Muscle layer of colon (tissue), 2 donors: ENCODE measurements around the gene STX18.
"Not testable (repeated sequence)": the region's sequence is repeated elsewhere in the genome, so short reads cannot be mapped to it uniquely, and the experiment has no call there.

ENCODE experiments used
- H3K27ac ChIP-seq: one replicate; pipeline ENCODE4 v1.7.0; 2013; ENCODE audit warnings: low read depth, mild to moderate bottlenecking, low read length, moderate library complexity
- H3K27me3 ChIP-seq, 2 donors: one replicate each; pipeline ENCODE4 v1.7.0; 2013; ENCODE audit warnings: low read length in 2 of 2, mild to moderate bottlenecking in 2 of 2; ENCODE audit not compliant: insufficient read depth in 2 of 2, control insufficient read depth in 1 of 2
- H3K36me3 ChIP-seq: one replicate; pipeline ENCODE4 v1.7.0; 2013; ENCODE audit warnings: mild to moderate bottlenecking, low read length; ENCODE audit not compliant: insufficient read depth
- H3K4me1 ChIP-seq: one replicate; pipeline ENCODE4 v1.7.0; 2013; ENCODE audit warnings: mild to moderate bottlenecking, low read length; ENCODE audit not compliant: insufficient read depth
- H3K4me3 ChIP-seq, 2 donors: one replicate each; pipeline ENCODE4 v1.7.0; 2013; ENCODE audit warnings: low read length in 2 of 2, low read depth in 1 of 2, mild to moderate bottlenecking in 1 of 2, moderate library complexity in 1 of 2
- H3K9ac ChIP-seq: one replicate; pipeline ENCODE4 v1.7.0; 2013; ENCODE audit warnings: low read length
- H3K9me3 ChIP-seq: one replicate; pipeline ENCODE4 v1.7.0; 2013; ENCODE audit warnings: mild to moderate bottlenecking, low read length
- donor health status: abdominal sarcoma.
- donor health status: Adenocarcinoma of cecum.

Gene STX18

DNA sequence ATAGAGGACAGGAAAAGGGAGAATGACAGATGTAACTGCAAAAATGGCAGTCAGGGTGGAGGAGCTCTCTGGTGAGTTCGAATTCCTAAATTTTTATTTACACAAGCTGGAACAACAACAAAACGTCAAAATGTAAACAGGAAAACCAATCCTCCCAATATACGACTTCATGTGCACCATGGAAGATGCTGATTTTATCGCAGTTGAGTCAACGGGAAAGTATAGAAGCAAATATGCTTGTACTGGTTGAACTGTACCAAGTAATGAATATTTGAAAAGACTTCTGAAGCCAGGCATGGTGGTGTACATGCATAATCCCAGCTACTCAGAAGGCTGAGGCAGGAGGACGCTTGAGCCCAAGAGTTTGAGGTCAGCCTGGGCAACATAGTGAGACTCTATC is 15.4 kb downstream of the STX18 start:
- H3K4me3 ChIP-seq: no peak overlapping the region
- peaks cover 5% of the 10 kb centered on the region for H3K36me3 ChIP-seq
- H3K27ac ChIP-seq: no peak overlapping the region

DNA sequence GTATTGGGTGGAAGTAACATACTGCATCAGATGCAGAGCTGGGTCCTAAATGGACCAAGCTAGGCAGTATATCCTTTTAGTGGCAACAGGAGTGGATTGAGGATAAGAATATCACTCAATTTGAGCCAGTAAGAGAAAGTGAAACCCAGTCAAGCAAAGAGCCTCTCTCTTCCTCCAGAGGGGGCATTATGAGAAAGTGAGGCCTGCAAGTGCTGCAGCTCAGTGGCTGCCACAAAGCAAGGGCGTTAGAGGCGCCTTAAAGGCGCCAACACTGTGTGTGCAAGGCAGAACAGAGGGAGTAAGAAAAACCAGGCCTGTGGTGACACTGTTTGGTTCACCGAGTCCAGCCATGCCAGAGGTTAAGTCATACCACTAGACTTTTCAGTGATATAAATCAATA is 17.5 kb downstream of the STX18 start:
- Histone ChIP-seq H3K27ac (no peak overlapping the region), H3K4me3 (no peak overlapping the region), H3K27me3 (no peaks in the 10 kb centered on the region), H3K9ac (no peak overlapping the region), H3K36me3 (peaks cover 5% of the 10 kb centered on the region), H3K9me3 (no peaks in the 10 kb centered on the region), H3K4me1 (peaks cover 11% of the 10 kb centered on the region)

More for the DNA sequence above, 15.4 kb downstream of the STX18 start:
- Histone ChIP-seq H3K4me1 (peaks cover under 1% of the 10 kb centered on the region), H3K9me3 (no peaks in the 10 kb centered on the region), H3K27me3 (no peaks in the 10 kb centered on the region), H3K9ac (no peak overlapping the region)

DNA sequence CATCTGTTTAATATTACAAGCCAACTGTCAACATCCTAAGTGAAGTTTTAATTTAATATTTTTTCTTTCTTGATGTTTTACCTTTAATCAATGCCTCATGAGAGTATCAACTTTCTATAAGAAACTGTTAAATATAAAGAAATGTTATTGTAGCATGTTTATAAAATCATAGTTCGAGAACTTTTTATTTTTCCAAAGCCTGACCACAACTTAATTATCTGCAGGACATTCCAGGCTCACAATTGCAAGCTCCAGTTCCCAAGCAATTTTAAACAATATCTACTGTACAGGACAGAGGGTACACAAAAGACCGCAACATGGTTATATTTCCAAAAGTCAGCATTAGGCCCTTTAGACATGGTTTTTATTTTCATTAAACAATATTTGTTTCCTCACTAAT is 20.1 kb downstream of the STX18 start:
- Histone ChIP-seq H3K9ac (no peak overlapping the region), H3K4me3 (no peak overlapping the region), H3K36me3 (peaks cover 5% of the 10 kb centered on the region), H3K4me1 (peaks cover 11% of the 10 kb centered on the region), H3K27ac (no peak overlapping the region), H3K9me3 (no peaks in the 10 kb centered on the region), H3K27me3 (no peaks in the 10 kb centered on the region)

DNA sequence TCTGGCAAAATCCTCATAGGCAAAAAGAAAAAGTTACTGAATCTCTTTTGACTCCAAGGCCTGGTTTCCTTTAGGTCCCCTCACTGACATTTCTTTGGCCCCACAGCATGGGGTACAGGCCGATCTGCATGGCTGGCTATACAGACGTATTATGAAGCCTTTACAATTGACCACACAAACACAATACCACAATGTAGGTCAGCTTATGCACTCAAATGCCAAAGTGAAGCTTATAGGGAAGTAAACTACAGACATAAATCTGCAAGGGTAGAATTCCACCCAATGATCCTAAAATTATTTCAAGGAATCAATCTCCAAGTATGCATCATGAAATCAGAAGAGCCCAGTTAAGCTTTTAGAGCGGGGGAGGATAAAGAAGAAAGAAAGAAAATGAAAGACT is 20.7 kb downstream of the STX18 start:
- no peaks in the 10 kb centered on the region for H3K27me3 ChIP-seq
- H3K4me1 ChIP-seq: peaks cover 11% of the 10 kb centered on the region
- no peak overlapping the region for H3K4me3 ChIP-seq
- H3K9ac ChIP-seq: no peak overlapping the region
- no peak overlapping the region for H3K27ac ChIP-seq
- H3K36me3 ChIP-seq: peaks cover 4% of the 10 kb centered on the region
- no peaks in the 10 kb centered on the region for H3K9me3 ChIP-seq

DNA sequence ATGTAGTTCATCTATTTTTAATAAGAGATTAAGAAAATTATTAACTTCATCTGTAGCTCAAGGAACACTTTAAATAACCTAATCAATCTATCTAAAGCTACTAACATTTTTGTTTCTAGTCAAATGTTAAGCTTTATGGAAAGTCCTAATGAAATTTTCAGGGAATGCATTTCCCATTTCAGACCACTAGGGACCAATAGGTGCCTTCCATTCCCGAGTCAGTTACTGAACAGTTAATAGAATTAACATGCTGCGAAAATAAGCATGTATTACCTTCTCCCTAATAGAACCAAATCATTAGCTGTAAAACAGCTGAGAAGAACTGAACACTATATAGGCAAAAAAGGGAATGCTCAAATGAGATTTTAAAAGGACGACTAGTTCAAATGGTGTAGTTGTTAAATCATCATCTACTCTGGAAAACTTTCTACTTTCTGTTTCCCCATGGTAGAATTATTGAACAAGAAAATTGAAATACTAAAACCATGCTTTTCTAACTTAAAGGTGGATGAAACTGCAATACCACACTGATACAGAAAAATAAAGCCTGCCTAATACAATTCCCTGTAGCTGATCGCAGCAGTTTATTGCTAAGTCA is 22.5 kb downstream of the STX18 start:
- Histone ChIP-seq H3K36me3 (no peaks in the 10 kb centered on the region), H3K9ac (no peak overlapping the region), H3K27me3 (no peaks in the 10 kb centered on the region), H3K4me3 (no peak overlapping the region), H3K27ac (no peak overlapping the region), H3K4me1 (peaks cover 16% of the 10 kb centered on the region), H3K9me3 (no peaks in the 10 kb centered on the region)

DNA sequence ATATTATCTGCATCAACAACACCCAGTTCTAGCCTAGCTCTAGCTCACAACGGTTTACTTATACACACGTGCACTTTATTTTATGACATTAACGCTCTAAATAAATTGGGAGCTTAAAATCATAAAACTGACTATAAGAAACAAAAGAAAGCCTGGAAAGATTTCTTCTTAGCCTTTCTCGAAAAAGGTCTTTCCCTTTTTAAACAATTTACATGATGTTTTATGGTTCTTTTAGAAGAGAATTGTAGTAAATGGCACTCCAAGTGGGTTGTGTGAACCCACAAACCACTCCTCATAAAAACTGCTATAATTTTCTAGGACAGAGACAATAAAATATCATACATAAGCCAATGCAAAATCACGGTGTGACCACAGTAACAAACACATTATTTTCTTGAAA is 23.1 kb downstream of the STX18 start:
- Histone ChIP-seq H3K9me3 (no peaks in the 10 kb centered on the region), H3K36me3 (no peaks in the 10 kb centered on the region), H3K4me3 (no peak overlapping the region), H3K27ac (no peak overlapping the region), H3K27me3 (no peaks in the 10 kb centered on the region), H3K4me1 (peaks cover 16% of the 10 kb centered on the region), H3K9ac (no peak overlapping the region)

DNA sequence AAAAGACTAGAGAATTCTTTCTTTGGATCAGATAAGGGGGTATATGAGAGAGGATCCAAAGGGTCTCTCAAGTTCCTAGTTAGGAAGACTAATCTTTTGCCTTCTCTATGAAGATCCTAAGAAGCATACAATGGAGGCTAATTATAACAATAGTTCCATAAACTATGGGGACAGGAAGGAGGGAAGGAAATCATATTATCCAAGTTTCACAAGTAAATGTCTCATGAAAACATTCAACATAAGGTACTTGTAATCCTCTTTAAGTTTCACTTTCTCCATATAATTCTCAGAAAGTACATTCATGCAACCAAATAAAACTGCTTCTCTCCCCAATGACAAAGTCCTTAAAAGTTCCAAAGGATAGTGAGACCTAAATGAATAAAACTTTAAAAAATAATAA is 27.1 kb downstream of the STX18 start:
- no peak overlapping the region for H3K4me3 ChIP-seq
- no peaks in the 10 kb centered on the region for H3K9me3 ChIP-seq
- H3K4me1 ChIP-seq: peaks cover 5% of the 10 kb centered on the region
- no peak overlapping the region for H3K27ac ChIP-seq
- H3K27me3 ChIP-seq: no peaks in the 10 kb centered on the region
- H3K9ac ChIP-seq: no peak overlapping the region
- no peaks in the 10 kb centered on the region for H3K36me3 ChIP-seq

DNA sequence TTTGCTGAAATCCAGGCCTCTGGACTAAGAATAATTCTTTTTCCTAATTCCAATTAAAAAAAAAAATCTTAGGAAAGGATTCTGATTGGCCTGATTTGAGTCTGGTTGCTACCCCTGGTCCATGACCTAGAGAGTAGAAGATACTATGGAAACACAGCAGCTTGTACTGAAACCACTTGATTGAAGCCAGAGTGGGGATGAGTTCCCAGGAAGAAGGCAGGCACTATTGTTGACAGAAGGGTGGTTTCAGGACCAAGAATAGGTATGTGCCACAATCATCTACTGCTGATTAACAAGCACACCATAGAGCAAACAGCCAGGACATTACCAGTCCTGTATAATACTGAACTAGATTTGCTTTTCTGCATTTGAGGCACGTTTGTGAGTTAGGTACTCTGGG is 29.6 kb downstream of the STX18 start:
- Histone ChIP-seq H3K9me3 (no peaks in the 10 kb centered on the region), H3K27me3 (no peaks in the 10 kb centered on the region), H3K36me3 (no peaks in the 10 kb centered on the region), H3K9ac (no peak overlapping the region), H3K4me1 (peaks cover 5% of the 10 kb centered on the region), H3K4me3 (no peak overlapping the region), H3K27ac (no peak overlapping the region)

DNA sequence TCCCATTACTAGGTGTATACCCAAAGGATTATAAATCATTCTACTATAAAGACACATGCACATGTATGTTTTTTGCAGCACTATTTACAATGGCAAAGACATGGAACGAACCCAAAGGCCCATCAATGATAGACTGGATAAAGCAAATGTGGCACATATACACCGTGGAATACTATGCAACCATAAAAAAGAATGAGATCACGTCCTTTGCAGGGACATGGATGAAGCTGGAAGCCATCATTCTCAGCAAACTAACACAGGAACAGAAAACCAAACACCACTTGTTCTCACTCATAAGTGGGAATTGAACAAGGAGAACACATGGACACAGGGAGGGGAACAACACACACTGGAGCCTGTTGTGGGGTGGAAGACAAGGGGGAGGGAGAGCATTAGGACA is 31.2 kb downstream of the STX18 start:
- not testable (repeated sequence) for H3K4me3 ChIP-seq, H3K36me3 ChIP-seq, H3K27ac ChIP-seq, H3K27me3 ChIP-seq, H3K9me3 ChIP-seq, H3K9ac ChIP-seq, H3K4me1 ChIP-seq

DNA sequence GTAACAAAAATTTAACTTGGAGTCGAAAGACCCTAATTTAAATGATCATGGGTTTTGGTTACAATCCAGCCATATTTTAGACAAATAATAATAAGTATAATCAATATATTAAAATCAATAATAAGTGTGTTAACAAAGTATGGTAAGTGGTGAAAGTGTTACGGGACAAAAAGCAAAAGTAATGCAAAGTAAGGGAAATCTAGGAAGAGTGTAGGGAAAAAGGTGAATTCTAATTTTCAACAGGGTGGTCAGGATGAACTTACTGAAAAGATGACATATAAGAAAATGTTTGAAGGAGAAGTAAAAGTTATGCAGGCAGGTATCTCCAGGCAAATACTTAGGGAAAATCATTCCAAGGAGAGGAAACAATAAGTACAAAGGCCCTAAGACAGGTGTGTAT is 32.3 kb downstream of the STX18 start:
- H3K9ac ChIP-seq: no peak overlapping the region
- H3K9me3 ChIP-seq: no peaks in the 10 kb centered on the region
- no peak overlapping the region for H3K4me3 ChIP-seq
- no peak overlapping the region for H3K27ac ChIP-seq
- peaks cover 2% of the 10 kb centered on the region for H3K4me1 ChIP-seq
- no peaks in the 10 kb centered on the region for H3K36me3 ChIP-seq
- no peaks in the 10 kb centered on the region for H3K27me3 ChIP-seq

DNA sequence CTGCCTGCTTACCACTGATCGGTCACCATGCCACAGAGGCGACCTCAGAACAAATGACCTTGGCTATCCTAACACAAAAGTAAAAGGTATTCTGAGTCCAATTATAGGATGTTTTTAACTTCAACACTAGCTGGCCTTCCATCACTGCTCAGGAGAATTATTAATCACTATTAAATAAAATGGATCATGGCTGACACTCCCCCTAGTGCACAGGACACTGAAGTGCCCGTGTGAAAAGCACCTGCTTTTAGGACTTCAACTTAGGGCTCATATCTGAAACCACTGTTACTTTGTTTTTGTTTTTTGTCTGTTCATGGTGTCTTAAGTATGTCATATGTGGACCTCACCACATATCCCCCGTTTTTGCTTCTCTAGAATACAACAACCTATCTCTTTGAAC is 33.9 kb downstream of the STX18 start:
- no peaks in the 10 kb centered on the region for H3K4me1 ChIP-seq
- no peak overlapping the region for H3K9ac ChIP-seq
- no peaks in the 10 kb centered on the region for H3K27me3 ChIP-seq
- no peaks in the 10 kb centered on the region for H3K36me3 ChIP-seq
- no peak overlapping the region for H3K4me3 ChIP-seq
- H3K27ac ChIP-seq: no peak overlapping the region
- no peaks in the 10 kb centered on the region for H3K9me3 ChIP-seq

DNA sequence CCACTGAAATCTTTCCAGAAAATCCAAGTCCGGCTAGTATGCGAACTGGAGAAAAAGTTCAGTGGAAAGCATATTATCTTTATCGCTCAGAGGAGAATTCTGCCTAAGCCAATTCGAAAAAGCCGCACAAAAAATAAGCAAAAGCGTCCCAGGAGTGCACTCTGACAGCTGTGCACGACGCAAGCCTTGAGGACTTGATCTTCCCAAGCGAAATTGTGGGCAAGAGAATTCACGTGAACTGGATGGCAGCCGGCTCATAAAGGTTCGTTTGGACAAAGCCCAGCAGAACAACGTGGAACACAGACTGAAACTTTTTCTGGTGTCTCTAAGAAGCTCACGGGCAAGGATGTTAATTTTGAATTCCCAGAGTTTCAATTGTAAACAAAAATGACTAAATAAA is 34.4 kb downstream of the STX18 start:
- Histone ChIP-seq H3K4me1 (no peaks in the 10 kb centered on the region), H3K27me3 (no peaks in the 10 kb centered on the region), H3K4me3 (no peak overlapping the region), H3K9me3 (no peaks in the 10 kb centered on the region), H3K9ac (no peak overlapping the region), H3K36me3 (no peaks in the 10 kb centered on the region), H3K27ac (no peak overlapping the region)
